GM20000 (cell line): ENCODE results near the gene EMP3.
"Not testable (repeated sequence)": the region's sequence is repeated elsewhere in the genome, so short reads cannot be mapped to it uniquely, and the experiment has no call there.

Experiments
- DNase-seq: peaks from one replicate; pipeline ENCODE4 v3.0.0; 2012; ENCODE audit warnings: low spot score
- TF ChIP-seq, protein P1 (sequence below): IDR thresholded peaks from 2 replicates; pipeline ENCODE4 v1.5.1; 2012; ENCODE audit warnings: mild to moderate bottlenecking, control low read depth; ENCODE audit errors: extremely low read depth, missing control alignments

The EMP3 gene

DNA sequence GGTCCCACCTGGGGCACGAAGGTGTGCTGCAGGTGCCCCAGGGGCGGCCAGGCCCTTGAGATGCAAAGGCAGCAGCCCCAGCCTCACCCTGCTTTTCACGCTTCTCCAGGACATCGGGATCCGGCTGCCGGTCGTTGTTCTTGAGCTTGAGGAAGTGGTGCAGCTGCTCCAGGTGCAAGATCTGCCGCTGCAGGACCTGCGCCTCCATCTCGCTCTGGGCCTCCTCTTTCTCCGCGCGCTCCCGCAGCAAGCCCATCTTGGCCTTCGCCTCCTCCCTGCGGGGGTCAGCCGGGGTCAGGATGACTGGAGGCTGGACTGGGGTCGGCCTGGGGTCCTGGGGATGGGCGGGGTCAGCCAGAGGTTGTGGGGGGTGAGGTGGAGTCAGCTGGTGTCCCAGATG is 21.5 kb upstream of the EMP3 start:
- no peak for DNase-seq
- TF ChIP-seq, protein P1, sequence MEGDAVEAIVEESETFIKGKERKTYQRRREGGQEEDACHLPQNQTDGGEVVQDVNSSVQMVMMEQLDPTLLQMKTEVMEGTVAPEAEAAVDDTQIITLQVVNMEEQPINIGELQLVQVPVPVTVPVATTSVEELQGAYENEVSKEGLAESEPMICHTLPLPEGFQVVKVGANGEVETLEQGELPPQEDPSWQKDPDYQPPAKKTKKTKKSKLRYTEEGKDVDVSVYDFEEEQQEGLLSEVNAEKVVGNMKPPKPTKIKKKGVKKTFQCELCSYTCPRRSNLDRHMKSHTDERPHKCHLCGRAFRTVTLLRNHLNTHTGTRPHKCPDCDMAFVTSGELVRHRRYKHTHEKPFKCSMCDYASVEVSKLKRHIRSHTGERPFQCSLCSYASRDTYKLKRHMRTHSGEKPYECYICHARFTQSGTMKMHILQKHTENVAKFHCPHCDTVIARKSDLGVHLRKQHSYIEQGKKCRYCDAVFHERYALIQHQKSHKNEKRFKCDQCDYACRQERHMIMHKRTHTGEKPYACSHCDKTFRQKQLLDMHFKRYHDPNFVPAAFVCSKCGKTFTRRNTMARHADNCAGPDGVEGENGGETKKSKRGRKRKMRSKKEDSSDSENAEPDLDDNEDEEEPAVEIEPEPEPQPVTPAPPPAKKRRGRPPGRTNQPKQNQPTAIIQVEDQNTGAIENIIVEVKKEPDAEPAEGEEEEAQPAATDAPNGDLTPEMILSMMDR, result no peak

DNA sequence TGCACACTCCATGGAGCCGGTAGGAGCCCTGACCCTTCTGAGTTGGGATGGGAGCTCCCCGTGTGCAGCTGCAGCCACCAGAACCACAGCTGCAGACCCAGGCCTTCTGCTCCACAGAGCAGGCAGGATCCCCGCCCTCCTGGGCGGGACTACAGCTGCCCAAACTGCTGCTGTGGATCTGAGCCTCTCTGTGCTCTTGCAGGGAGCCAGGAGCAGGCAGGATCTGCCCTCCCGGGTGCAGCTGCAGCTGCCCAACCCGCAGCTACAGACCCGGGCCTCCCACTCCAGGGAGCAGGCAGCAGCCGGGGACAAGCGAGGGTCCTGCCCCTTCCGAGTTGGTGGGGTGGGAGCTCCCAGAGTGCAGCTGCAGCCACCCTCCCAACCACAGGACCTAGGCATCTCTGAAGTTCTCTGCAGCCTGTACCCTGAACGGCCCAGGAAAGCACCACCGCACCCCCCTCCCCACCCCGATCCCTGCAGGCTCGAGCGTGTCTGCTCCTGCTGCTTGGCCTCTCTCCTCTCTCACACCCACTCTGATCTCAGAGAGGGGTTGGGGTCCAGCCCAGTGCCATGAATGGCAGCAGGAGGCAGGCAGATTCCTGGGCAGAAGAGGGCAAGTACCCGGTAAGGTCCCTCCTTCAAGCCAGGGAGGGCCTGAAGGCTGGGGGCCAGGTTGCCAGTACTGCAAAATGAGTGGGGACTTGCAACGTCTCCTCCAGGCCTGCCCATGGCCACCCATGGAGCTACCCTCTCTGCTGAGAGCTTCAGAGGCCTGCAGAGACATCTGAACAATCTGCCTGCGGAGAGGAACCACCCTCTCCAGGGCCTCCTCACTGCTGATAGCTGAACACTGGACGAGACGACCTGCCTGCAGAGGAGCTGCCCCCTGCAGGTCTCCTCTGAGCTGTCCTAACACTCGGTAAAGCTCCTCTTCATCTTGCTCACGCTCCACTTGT is 16.4 kb upstream of the EMP3 start:
- no peak for DNase-seq
- TF ChIP-seq, protein P1, result no peak

DNA sequence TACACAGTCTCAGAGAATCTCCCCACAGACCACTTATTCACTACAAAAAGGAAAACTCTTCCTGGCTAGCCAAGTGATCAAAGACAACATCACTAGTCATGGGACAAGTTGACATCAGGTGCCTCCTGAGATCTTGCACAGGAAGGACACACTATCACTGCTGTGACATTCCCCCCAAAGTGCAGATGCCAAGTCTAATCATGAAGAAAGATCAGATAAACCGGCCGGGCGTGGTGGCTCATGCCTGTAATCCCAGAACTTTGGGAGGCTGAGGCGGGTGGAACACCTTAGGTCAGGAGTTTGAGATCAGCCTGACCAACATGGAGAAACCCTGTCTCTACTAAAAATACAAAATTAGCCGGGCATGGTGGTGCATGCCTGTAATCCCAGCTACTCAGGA is 15.6 kb upstream of the EMP3 start:
- DNase-seq, result not testable (repeated sequence)

DNA sequence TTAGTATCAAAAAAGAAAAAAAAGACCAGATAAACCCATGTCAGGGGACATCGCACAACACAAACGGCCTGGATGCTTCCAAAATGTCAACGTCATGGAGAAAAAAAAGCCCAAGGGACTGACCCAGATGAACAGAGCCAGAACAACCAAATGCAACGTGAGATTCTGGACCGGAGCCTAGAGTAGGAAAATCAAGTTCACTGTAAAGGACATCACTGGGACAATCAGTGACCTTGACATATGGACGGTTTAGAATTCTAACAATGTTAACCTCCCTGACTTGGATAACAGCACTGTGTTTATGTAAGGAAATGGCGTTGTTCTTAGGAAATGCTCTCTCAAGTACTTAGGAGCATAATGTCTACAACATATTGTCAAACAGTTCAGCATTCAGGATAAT is 15.1 kb upstream of the EMP3 start:
- TF ChIP-seq, protein P1, result no peak
- DNase-seq, result no peak

DNA sequence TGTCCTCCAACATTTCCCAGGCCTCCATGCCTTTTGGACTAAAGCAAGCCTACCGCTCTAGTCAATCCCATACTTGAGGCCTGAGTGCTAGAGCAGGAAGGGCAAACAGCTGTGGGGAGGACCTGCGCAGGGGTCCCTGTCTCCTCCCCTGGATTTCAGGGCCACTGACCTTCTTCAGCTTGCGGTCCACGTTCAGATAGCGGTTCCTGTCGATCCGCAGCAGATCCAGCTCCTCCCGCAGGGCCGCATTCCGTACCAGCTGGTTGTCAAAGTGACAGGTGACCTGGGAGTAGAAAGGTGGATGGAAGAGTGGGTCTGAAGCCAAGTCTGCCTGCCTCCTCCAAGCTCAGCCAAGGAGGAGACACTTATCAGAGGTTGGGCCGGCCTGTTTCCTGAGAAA is 14.0 kb upstream of the EMP3 start:
- no peak for DNase-seq
- TF ChIP-seq, protein P1, result no peak

DNA sequence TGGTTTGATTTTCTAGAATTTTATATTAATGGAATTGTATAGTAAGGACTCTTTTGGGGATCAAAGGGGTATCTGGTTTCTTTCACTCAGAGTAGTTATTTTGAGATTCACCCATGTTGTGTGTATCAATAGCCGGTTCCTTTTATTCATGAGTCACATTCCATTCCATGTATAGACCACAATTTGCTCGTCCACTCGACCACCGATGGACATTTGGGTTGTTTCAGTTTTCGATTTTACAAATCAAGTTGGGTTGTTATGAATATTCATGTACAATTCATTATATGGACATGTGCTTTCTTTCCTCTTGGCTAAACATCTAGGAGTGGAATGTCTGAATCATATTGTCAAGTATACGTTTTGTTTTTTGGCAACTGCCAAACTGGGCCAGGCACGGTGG is 9.6 kb upstream of the EMP3 start:
- TF ChIP-seq, protein P1, result no peak
- DNase-seq, result no peak

DNA sequence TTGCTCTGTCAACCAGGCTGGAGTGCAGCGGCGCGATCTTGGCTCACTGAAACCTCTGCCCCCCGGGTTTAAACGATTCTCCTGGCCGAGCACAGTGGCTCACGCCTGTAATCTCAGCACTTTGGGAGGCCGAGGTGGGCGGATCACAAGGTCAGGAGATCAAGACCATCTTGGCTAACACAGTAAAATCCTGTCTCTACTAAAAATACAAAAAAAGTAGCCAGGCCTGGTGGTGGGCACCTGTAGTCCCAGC is 7.7 kb upstream of the EMP3 start:
- DNase-seq, result not testable (repeated sequence)

DNA sequence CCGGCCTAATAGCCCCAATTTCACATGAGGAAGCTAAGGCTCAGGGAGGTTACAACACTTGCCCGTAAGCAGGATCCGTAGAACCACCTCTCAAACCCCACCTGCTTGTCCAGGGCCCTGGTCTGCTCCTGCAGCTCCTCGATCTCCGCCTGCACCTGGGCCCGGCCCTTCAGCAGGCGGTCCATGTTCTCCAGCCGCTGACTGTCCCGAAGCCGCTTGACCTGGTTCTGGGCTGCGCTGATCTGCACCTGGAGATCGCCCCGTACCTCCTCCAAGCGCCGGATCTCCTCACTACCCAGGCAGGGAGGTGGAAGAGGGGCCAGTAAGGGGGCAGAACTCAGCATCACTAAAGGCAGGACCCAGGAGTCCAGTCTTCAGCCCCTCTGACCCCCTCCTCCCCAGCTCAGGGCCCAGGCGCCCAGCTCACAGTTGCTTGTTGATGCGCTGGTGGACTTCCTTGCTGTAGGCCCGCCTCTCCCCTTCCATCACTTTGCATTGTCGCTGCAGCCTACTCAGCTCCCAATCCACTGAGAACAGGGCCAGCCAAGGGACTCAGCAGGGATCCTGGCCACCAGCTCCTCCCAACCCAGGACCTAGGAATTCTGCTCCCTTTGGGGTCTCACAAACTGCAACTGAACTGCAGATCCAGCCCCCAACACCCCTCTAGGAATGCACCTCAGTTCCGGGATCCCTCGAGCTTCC is 6.9 kb upstream of the EMP3 start:
- DNase-seq, result no peak
- TF ChIP-seq, protein P1, result no peak
